ENCODE data around the gene VSTM2L. TPM values are rescaled to one million over a fixed set of nuclear protein-coding genes. Genes with fewer than 3 reads are reported as not detected.

The VSTM2L gene
- total and polyA plus RNA-seq, 2 of the 4 experiments (the other 2 are of a cell fraction): 0.18 to 0.19 TPM

- TF ChIP-seq NFE2L2 (IDR thresholded peaks at IDR 0.05; ENCODE audit: low read depth, low read length): no peak
These were observed 69.5 kb downstream of the VSTM2L start (continued) for GRCh38 chr20:37972256-37973058.

GRCh38 chr20:37973059-37973910 lies 70.4 kb downstream of the VSTM2L start:
- in situ Hi-C loops (cut with MboI; ENCODE audit: low sequenced_read_pairs): no loop called here
- Histone ChIP-seq H2AFZ (replicated peaks; ENCODE audit: low read length, poor library complexity) (no peak overlapping the region), H4K91ac (ENCODE audit: insufficient read depth, low read depth, low read length) (no peak overlapping the region), H3K36me3 (ENCODE audit: control insufficient read depth, insufficient read depth, low read length) (no peaks in the 10 kb centered on the region; the same call in 1 of the 2 replicates), H3K4me2 (ENCODE audit: low read depth, low read length) (no peak overlapping the region), H3K4me3 (ENCODE audit: insufficient read depth, low read depth, low read length) (no peak overlapping the region), H3K9ac (ENCODE audit: low read depth, low read length) (no peak overlapping the region), H3K4me1 (ENCODE audit: control insufficient read depth, insufficient read depth, low read length) (no peaks in the 10 kb centered on the region), H4K20me1 (ENCODE audit: insufficient read depth, low read length) (no peaks in the 10 kb centered on the region), H3K9me3 (ENCODE audit: control insufficient read depth, insufficient read depth, low read length) (no peaks in the 10 kb centered on the region), H3K14ac (replicated peaks; ENCODE audit: low read depth, low read length) (no peak overlapping the region), H3K18ac (ENCODE audit: low read depth, low read length) (no peak overlapping the region), H3K27me3 (ENCODE audit: control insufficient read depth, insufficient read depth, low read length) (peaks cover 6% of the 10 kb centered on the region), H4K5ac (ENCODE audit: low read depth, low read length) (no peak overlapping the region), H4K8ac (ENCODE audit: low read depth in 2 of 2, low read length in 2 of 2) (no peak overlapping the region), H2AK9ac (replicated peaks; ENCODE audit: low read depth, low read length, poor library complexity) (no peak overlapping the region), H3K4ac (ENCODE audit: low read depth, low read length) (no peak overlapping the region), H2BK120ac (ENCODE audit: low read depth, low read length) (no peak overlapping the region), H3K79me1 (ENCODE audit: low read depth in 1 of 2, low read length in 2 of 2) (no peaks in the 10 kb centered on the region), H3K9me1 (ENCODE audit: insufficient read depth, low read length) (no peaks in the 10 kb centered on the region), H2BK5ac (ENCODE audit: low read depth, low read length, poor library complexity, severe bottlenecking) (no peak overlapping the region), H3K56ac (ENCODE audit: extremely low read depth, insufficient read depth, low read length) (no peak overlapping the region), H3K27ac (ENCODE audit: insufficient read depth, low read length) (no peak overlapping the region), H2BK20ac (ENCODE audit: low read depth, low read length) (no peak overlapping the region), H3K23ac (ENCODE audit: low read depth, low read length) (no peak overlapping the region), H2BK15ac (ENCODE audit: low read depth, low read length) (no peak overlapping the region), H2AK5ac (ENCODE audit: low read depth, low read length) (no peak overlapping the region)
- ATAC-seq (ENCODE audit: low read depth): no peak
- DNase-seq: no peak
- CTCF ChIA-PET: no interaction called here
- POLR2A ChIA-PET (ENCODE audit: unreplicated experiment): no interaction called here
- intact Hi-C loops (cut with micrococcal nuclease): no loop called here
- WGBS, 2 experiments (ENCODE audit: extremely low coverage in 2 of 2, insufficient read length in 1 of 2): 80% methylated on average over 1 of the region's 12 CpGs; no CpG with 5 or more reads in 1 of the 2 experiments
- dilution Hi-C loops (cut with HindIII; ENCODE audit: low sequenced_read_pairs, unreplicated experiment): no loop called here
- no TSS peak for BruUV-seq (replicated peaks)
- TF ChIP-seq FOS (IDR thresholded peaks at IDR 0.05; ENCODE audit: low read depth, low read length) (no peak), MAZ (IDR thresholded peaks at IDR 0.05; ENCODE audit: borderline replicate concordance, low read depth, low read length) (no peak), CEBPB (IDR thresholded peaks at IDR 0.05; ENCODE audit: low read depth, low read length) (no peak), CHD1 (IDR thresholded peaks at IDR 0.05; ENCODE audit: low read depth, low read length) (no peak), MAFK (IDR thresholded peaks at IDR 0.05; ENCODE audit: low read depth, low read length) (no peak), SMC3 (IDR thresholded peaks at IDR 0.05; ENCODE audit: low read depth, low read length) (no peak), POLR2A (IDR thresholded peaks at IDR 0.05; ENCODE audit: low read depth, low read length) (no peak), RFX5 (IDR thresholded peaks at IDR 0.05; ENCODE audit: low read depth, low read length) (no peak), RCOR1 (IDR thresholded peaks at IDR 0.05; ENCODE audit: insufficient replicate concordance, low read length) (no peak), NFE2L2 (IDR thresholded peaks at IDR 0.05; ENCODE audit: low read depth, low read length) (no peak), RAD21 (IDR thresholded peaks at IDR 0.05; ENCODE audit: low read length) (no peak), BHLHE40 (IDR thresholded peaks at IDR 0.05; ENCODE audit: low read depth, low read length) (no peak)
- TF ChIP-seq, protein P1, sequence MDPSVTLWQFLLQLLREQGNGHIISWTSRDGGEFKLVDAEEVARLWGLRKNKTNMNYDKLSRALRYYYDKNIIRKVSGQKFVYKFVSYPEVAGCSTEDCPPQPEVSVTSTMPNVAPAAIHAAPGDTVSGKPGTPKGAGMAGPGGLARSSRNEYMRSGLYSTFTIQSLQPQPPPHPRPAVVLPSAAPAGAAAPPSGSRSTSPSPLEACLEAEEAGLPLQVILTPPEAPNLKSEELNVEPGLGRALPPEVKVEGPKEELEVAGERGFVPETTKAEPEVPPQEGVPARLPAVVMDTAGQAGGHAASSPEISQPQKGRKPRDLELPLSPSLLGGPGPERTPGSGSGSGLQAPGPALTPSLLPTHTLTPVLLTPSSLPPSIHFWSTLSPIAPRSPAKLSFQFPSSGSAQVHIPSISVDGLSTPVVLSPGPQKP (IDR thresholded peaks at IDR 0.05; ENCODE audit: borderline replicate concordance, low read depth, low read length): no peak
- TF ChIP-seq, protein P2, sequence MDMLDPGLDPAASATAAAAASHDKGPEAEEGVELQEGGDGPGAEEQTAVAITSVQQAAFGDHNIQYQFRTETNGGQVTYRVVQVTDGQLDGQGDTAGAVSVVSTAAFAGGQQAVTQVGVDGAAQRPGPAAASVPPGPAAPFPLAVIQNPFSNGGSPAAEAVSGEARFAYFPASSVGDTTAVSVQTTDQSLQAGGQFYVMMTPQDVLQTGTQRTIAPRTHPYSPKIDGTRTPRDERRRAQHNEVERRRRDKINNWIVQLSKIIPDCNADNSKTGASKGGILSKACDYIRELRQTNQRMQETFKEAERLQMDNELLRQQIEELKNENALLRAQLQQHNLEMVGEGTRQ (IDR thresholded peaks at IDR 0.05; ENCODE audit: low read depth, low read length): no peak
